Activated T-helper 1 cell treated with Interleukin-2 at 50 U/mL for 16 hours (primary cell): Measurements from ENCODE around the gene RGS12.
A peak's percentile ranks its signal among the peaks of the same experiment; 100 is the strongest.
"Not testable (repeated sequence)": the region's sequence is repeated elsewhere in the genome, so short reads cannot be mapped to it uniquely, and the experiment has no call there.

Source experiments
- DNase-seq: peaks from one replicate; pipeline ENCODE4 v3.0.0-alpha.2; 2020; ENCODE audit warnings: low read depth

RGS12 gene

DNA sequence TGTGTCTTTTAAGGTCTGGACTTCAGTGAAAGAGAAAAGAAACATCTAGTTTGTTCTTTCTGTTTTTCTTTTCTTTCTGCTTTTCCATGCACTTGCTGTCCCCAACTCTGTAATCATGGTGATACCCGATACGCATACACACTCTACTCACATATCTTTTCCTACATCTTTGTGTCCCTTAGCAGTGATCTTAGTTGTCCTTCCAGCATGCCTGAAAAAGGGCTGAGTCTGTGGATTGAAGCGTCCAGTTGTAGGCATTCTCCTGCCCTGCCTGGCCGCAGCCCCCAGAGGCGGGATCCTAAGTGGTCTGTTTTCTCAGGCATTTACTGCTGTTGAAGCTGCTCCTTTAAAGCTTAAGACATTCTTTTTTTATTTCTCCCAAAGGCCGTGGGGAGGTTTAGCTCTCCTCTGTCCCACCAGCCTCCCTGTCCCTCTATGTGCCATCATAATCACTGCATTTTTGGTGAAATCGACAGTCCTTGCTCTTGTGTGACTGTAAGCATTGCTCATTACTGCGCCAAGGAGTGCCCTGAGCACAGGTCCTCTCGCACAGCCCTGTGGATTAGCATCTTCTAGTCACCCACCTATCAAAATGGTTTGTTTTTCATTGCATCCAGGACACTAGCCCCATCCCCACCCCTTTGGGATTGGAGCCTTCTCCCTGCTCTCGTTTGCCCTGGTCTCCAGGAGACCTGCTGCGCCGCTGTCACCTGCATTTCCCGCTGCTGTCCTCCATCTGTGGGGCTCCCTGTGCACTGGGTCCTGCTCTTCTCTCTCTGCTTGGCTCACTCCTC lies 4.4 kb downstream of the RGS12 start:
- no peak for DNase-seq

DNA sequence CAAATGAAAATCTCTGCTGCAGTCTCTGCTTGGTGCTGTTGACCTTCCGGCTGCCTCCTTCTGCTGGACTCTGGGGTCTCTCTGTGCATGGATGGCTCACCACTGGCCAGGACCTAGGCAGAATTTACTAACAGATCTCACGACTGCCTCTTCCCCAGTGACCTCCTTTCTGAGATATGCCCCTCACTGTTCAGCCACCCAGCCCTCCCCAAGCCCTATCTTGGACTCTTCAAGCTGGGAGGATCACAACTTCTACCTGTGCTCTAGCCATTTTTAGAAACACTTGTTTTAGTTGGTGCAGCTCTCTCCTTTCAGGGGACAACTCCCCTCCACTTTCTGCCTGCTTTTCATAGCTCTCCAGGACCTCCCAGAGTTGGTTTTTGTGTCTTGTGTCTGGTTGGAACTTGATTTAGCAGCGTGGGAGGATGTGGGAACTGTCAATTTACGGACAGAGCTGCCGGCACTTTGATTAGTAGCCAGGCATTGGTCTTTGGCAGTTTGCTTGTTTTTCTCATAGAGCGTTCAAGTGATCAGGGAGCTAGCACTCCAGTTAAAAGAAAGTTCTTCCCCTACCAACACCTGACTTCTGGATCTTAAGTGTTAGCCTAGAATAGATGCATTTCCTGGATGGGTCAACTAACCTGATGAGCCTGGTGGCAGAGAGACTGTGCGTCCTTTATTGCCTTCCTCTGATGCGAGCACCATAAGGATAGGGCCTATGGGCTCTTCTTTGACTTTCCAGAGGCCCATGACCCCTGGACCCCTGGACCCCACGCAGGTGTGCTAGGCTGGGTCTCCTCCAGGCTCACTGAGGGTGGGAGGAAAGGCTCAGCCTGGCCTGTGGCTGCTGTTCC lies 6.5 kb downstream of the RGS12 start:
- DNase-seq, result no peak

DNA sequence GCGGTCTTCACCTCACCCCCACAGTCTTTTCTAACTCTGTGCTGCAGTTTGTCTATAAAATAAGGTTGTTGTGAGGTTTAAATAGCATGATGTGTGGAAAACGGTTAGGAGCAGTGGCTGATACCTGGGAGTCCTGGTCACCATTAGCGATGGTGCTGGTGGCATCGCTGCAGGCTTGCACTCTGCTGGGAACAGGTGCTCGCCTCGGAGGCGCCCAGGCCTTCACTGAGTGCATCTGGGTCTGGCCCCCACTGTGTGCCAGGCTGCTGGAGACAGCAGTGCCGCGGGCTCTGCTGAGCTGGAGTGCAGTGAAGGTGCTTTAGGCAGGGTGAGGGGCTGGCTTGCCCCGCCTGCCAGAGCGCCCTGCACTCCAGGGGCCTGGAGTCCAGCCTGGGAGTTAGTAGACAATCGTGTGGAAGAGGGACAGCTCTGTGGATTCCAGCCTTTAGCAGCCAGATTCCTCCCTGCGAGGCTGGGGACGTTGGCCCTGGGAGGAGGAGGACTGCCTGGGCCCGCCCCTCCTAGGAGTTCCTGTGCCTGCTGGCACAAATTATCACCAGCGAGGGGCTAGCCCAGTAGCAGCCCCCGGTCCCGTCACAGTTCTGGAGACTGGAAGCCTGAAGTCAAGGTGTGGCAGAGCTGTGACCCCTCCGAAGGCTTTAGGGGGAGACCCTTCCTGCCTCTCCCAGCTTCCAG lies 7.3 kb downstream of the RGS12 start:
- DNase-seq, result no peak

DNA sequence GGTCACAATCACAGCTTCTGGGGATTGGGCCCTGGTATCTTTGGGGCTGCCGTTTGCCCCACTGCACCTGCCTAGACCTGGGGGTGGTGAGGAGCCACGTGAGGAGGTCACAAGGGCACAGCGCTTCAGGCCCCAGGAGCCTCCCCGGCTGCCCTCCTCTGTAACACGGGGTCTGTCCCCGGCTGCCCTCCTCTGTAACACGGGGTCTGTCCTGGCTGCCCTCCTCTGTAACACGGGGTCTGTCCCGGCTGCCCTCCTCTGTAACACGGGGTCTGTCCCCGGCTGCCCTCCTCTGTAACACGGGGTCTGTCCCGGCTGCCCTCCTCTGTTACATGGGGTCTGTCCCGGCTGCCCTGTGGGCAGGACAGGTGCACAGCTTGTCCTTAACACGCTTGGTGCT lies 8.1 kb downstream of the RGS12 start:
- not testable (repeated sequence) for DNase-seq

GRCh38 chr4:3301450-3302172 lies 8.8 kb downstream of the RGS12 start:
- no peak for DNase-seq

GRCh38 chr4:3302173-3302785 lies 9.5 kb downstream of the RGS12 start:
- peak; percentile 65 for DNase-seq

GRCh38 chr4:3302786-3303564 lies 10.2 kb downstream of the RGS12 start:
- DNase-seq, result no peak

DNA sequence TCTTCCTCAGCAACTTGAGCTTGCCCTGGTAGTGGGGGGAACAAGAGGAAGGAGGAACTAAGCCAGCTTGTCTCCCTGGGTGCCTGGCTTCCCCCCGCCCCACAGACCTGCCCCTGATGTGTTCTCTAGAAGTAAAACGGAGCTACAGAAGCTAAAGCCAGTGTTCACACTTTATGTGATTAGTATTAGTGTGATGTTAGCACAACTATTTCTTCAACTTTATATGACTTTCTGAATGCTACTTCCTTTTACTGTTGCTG lies 10.7 kb downstream of the RGS12 start:
- DNase-seq, result no peak

DNA sequence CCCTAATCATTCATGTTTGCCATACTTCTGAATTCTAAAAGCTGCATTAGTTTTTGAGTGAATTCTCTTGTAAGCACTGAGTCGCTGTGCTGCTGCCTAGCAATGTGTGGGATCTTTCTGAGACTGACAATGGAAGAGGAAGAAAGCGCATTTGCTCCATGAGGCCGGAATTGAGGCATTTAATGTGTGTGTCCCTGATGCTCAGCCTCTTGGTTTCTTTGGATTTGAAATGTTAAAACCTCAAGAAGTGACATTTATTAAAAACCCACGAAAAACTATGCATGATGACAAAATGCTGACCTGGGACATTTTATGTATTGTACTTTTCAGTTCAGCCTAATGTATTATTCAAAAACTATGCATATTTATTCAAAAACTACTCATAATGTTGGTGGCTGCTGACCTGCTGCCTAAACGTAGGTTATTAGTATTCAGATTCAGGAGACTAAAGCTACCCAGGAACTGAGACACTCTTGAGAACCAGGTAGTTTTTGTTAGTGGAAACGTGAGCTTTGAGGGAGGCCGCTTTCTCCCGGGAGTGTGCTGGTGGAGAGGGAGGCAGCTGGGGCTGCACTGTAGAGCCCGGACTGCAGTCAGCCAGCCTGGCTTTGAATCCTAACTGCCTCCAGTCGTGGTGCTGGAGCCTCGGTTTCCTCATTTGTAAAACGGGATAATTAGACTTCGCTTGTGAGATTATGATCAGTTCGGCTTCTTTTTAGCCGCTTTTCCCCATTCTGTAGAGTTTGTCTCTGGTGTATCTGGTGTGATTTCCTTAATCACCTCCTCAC lies 11.3 kb downstream of the RGS12 start:
- no peak for DNase-seq

GRCh38 chr4:3304831-3305609 lies 12.2 kb downstream of the RGS12 start:
- DNase-seq, result no peak

GRCh38 chr4:3305610-3306371 lies 13.0 kb downstream of the RGS12 start:
- DNase-seq, result no peak

DNA sequence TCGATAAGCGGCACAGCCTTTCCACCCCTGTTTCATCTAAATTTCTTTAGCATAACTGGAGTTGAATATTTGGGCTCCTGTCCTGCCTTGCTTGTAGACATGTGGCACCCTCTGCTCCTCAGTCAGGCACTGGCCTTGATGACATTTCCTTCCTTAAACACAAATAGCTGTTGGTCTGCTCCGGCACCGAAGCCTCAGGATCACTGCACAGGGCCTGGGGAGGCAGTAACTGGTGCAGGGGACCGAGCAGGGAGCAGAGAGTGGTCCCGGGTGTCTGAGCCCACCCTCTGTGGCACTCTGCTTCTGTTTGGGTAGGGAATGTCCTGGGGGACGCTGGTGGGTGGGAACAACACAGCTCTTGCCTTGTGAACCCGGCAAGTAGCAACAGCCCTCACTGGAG lies 13.6 kb downstream of the RGS12 start:
- DNase-seq, result no peak

DNA sequence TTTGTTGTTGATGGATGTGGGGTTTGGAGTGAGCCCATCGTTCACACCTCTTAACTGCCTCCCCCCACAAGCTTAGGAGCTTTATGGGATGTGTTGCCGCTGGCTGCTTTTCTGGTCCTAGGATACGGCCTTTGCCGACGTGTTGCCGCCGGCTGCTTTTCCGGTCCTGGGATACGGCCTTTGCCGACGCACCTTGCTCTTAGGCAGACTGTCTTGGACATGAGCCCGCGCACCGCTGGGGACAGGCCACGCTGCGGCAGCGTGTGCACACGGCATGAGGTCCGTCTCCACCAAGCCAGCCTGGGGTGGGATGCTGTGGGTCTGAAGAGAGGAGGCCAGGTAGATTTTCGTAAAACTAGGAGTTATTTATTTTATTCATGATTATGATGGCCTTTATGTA lies 14.2 kb downstream of the RGS12 start:
- no peak for DNase-seq

DNA sequence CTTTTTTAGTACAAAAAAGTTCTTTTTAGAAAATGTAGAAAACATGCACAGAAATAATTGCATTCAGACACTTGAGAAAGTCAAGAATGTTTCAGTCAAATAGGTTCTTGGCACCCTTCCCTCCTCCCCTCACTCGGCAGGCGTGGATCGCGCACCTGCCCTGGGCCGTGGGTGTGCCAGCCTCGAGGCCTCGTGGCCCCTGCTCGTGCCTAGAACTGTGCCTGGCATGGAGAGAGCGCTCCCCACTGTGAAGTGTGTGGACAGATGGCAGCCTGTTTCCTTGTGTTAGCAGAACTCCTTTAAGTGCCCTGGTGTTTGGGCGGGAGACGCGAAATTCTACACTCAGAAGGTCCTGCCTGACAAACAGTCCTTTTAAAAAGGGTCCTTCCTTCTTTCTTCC lies 14.7 kb downstream of the RGS12 start:
- DNase-seq, result no peak

DNA sequence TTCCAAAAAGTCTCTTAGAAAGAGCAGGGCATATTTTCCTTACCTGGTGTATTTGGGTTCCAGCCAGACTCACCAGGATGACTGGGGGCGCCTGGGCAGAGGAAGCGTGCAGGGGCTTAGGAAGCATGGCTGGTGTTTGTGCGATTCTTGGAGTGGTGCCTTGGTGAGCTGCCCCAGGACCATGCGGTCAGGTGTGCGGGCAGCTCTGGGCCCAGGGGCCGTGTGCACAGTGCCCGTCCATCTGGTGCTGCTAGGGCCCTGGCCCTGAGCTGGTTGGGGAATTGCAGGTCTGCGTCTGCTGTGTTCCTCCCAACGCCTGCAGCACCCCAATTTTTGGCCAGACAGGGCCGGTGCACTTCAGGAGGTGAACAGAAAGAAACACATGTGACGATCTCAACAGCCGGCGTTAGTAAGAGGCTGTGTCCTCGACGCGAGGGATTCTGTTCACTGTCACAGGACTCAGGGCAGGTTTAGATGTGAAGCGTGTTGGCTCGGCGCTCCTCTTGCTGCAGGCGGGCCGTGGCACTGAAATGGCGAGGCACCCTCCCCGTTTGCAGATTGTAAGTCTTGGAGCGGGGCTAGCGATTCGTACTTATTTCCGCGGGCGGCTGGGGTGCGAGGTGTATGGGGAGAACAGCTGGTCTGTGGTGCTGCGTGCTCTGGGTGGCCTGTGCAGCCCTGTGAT lies 15.2 kb downstream of the RGS12 start:
- DNase-seq, result no peak

GRCh38 chr4:3308691-3309090 lies 15.9 kb downstream of the RGS12 start:
- no peak for DNase-seq

- DNase-seq, result no peak
Measured at GRCh38 chr4:3310301-3311094, 17.7 kb downstream of the RGS12 start.

DNA sequence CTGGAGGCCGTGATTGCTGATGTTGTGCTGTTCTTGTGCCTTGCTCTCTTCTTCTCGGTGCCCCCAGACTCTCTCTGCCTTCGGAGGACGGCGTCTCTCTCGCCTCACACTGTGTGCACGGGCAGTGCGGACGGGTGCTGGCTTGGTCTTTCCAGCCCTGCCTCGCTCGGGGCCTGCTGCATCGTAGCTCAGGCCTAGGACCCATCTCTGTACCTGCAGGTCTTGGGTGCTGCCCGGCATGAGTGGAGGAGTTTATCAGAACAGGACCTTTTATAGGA lies 18.2 kb downstream of the RGS12 start:
- DNase-seq, result no peak
